NCI-H510A (cell line): Measurements from ENCODE around the gene SEC24D.

Experiments used
- DNase-seq: peaks from one replicate; lab custom pipeline; 2025; lab: John Stamatoyannopoulos, UW

SEC24D gene

DNA sequence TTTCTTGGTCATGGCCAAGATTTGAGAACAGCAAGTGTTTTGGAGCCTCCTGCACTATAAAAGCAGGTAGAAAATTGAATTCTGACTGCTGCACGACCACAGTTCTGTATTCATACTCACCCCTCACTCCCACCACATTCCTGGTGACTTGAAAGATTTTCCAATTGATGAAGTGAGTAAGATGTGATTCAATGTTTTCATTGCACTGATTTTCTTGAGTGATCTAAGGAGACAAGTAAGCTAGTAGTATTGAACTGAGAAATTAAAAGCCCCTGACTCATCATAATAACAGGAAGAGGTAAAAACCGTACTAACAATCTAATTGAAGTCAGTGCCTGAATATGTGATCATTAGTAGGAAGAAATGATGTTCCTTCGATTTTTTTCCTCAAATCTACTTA, 6.1 kb upstream of the SEC24D start:
- DNase-seq, result no peak

DNA sequence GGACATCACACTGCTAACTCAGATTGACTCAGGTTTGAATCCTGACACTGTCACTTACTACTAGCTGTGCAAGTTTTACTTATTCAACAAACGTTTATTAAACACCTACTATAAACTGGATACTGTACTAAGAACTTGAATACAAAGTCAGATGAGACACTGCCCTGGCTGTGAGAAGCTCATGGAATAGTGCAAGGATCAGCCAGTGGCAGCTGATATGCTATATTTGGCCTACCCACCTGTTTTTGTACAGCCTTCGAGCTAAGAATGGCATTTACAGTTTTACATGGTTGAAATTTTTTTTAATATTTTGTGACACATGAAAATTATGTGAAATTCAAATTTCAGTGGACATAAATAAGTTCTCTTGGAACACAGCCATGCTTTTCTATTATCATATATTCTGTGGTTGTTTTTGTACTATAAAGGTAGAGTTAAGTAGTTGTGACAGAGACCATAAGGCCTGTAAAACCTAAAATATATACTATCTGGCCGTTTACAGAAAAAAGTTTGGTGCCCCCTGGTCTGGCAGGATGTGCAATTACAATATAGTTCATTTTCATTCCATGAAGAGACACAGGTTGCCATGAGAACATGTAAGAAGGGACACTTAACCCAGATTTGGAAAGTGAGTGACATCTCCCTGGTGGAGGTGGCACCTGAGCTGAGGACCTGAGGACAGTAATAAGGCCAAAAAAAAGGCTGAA, 3.4 kb upstream of the SEC24D start:
- no peak for DNase-seq

DNA sequence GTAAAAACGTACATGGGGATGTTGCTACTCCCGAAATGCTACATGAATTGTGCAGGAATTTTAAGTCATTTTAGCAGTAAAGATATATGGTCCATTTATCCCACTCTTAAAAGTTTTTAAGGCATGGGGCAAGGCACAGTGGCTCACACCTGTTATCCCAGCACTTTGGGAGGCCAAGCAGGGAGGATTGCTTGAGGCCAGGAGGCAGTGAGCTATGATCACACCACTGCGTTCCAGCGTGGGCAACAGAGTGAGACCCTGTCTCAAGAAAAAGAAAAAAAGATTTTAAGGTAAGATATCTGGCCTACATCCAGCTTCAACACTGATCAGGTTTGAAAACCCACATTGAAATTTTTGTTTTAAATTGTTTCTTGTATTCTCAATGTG, 1.2 kb upstream of the SEC24D start:
- DNase-seq, result no peak

DNA sequence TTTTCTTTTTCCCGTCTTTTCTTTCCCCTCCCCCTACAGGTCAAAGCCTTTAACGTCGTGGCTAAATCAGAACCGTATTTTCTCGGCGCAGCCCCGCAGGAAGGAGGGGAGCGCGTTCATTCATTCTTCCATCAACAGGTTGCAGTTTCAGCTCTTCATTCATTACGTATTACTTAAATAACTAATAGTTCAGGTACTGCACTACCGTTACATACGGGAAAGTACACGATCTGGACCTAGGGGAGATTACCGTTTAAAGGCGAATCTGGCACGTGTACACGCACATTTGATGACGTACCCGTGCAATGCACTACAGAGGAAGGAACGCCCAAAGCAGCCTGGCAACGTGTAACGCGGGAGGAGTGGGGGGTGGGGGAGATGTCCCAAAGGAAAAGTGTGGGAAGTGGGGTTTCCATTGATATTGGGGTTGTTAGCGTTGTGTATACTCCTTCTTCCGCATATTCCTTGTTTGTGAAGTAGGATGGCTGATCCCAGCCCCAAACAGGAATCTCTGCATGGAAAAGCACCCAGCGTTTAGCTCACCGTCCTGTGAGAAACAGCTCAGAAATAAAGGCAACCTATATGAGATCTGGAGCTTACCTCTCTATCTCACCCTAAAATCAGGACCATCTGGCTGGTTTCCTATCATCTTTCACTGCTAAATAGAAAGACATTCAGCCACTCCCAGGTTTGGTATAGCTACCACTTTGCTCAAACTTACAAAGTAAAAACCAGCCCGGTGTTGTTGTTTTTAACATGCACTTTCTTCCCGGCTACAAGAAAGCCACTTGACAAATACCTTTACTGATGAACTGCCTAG, 585 bp upstream of the SEC24D start:
- no peak for DNase-seq

DNA sequence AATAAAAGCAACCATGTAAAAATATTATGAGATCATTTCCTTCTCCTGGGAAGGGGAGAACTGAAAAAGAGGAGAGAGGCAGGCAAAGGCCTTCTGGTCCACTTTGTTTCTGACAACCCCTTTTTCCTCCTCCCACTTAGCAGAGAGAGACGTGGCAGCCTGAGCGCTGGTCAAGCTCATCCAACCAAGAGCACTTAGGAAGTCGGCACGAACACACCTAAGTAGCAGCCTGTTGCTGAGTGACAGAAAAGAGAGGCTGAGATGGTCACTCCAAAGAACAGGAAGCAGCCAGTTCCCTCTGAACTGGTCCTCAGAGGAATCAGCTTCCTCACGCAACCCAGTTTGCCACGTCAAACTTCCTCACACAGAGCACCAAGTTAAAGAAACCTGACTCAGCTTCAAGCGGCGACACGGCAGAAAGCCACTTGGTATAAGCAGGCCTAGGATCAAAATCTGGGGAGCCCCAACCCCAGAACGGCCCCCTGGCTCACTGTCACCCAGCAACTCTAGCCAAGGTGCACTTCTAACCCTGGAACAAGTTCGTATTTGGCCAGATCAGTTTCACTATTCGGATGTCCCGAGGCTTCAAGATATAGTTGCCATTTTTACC, 861 bp downstream of the SEC24D start:
- peak; percentile 20 for DNase-seq

DNA sequence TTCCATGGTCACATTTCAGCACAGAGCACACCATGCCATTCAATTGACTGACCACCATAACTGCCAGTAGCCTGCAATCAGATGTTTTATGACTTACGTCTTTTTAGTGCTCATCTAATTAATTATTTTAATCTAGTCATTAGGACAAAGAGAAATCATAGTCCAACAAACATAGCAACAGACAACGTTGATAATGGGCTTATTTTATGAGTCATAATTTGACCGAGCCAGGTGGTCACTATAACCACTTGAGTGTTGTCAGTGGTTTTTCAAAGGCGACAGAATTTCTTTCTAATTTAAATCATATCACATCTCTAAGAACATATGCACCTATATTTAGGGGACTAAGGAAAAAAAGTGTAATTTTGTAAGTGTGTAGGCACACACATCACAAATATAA, 1.9 kb downstream of the SEC24D start:
- DNase-seq, result no peak

DNA sequence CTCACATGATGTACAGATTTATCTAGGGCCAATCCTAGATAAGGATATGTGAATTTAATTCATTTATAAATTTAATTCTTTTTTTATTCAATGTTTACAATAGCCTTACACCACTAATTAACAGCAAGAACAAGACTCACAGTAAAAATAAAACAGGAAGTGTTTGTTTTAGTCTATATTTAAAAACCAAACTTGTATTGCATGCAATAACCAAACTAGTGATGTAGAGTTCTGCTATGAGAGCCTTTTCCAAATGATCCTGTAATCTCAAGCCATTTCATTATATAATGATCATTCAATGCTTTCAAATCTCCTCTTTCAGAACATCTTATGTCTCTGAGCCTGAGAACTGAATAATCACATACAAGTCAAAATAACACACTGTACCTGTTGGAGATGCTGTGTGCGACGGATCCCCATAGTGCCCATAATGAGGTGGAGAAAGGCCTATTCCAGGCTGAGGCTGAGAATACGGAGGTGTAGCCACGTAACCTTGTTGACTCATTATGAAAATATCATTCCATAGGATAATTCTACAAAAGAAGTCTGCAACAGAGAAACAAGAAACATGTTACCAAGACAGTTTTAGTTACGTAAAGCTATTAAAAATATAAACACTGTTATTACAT, 2.6 kb downstream of the SEC24D start:
- DNase-seq, result no peak

DNA sequence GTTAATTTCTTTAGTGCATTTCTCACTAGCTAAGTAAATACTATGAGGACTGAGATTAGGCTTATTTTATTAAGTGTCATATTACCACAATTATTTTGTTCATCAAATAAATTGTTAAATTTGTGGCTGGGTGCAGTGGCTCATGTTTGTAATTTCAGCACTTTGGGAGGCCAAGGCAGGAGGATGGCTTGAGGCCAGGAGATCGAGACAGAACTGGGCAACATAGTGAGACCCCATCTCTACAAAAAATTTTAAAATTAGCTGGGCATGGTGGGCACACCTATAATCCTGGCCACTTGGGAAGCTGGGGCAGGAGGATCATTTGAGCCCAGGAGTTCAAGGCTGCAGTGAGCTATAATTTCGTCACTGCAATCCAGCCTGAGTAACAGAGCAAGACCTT, 6.8 kb downstream of the SEC24D start:
- DNase-seq, result no peak

DNA sequence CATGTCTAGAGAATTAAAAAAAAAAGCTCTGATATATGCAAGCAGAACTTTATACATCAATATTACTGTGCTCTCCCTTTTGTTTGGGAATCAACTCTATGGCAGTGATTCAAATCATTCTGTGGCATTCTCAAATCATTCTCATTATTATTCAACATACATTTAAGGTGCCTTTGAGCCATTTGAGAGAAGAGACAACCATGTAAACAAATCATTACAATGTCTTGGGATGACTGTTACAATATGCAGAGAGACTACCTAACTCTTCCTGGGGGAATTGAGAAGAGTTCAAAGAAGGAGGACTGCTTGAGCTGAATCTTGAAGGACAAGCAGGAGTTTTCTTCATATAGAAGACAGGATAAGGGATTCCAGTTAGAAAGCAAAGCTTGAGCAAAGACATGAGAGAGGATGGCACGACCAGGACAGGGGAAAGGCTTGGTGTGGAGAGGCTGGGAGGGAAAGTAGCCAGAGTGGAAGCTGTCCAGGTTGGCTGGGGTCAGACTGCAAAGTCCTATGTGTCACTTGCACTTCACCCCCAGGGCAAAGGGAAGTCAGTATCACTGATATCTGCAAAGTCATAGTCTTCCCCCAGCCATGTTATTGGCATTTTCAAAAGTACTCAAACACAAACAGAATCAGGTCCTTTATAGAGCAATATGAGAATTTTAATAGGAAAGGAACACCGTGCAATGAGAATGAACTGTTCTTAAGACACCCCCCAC, 9.0 kb downstream of the SEC24D start:
- no peak for DNase-seq

DNA sequence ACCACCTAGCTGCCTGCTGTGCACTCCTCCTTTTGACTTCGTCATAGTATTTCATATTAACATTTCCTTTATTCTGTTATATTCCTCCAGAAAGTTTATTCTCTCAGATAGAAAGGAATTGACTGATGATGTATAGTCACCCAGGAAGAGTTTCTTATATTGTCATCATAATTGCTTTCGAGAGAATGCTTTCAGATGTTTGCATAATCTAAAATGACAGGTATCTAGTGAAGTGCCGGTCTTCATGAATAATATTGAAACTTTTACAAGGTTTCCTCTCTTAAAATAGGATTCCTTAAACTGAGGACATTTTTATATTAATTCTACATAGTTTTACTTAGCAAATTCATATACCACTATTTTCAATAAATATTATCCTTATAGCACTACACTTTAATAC, 10.1 kb downstream of the SEC24D start:
- no peak for DNase-seq

DNA sequence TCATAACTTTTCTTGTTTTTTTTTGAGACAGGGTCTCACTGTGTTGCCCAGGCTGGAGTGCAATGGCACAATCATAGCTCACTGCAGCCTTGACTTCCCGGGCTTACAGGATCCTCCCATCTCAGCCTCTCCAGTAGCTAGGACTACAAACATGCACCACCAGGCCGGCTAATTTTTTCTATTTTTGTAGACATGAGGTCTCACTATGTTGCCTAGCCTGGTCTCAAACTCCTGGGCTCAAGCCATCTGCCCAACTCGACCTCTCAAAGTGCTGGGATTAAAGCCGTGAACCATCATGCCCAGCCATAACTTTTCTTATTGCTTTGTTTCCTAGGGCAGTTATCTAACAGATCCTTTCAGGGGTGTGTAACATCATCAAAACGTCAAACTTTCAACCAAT, 11.8 kb downstream of the SEC24D start:
- no peak for DNase-seq

DNA sequence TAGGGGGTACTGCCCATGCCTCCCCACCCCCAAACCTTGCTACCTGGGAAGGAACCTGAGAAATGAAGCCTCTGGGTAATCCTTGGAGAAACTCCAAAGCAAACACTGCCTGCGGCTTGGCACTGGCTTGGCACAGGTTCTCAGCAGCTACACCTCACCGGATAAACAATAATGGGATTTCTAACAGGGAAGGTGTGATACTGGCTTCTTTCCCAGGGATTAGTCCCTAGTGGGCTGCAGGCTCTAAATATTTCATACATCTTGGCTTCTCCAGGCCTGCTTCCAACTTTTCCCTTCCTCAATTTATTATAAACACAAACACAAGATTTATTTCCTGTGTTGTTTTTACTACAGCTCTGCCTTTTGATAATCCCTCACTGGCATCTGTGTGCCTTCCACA, 12.5 kb downstream of the SEC24D start:
- DNase-seq, result no peak

DNA sequence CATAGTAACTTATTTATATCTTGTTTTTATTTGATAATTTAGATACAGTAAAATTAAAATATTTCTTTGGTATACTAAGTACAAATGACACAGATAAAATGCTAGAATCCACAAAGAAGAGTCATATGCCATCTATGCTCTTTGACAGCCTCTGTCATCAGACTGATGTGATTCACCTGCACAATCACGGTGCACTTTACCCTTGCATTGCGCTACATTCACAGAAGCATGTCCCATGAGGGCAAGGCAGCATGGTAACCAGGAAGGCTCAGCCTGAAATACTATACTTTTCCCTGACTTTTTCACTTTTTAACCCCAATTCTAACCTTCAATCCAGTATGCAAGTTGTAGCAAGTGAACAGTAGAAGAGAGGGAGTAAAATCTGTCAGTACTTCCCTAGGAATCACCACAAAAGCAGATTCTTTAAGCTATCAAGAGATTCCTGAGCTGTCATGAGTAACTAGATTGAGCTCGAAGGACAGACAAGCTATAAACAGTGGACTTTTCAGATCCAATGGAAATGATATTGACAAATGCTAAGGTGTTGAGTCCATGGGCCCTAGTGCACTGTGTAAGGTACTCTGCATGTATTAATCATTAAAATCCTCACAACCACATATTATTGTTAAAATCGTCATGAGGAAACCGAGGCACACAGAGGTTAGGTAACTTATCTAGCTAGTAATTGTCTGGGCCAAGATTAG, 14.2 kb downstream of the SEC24D start:
- no peak for DNase-seq

DNA sequence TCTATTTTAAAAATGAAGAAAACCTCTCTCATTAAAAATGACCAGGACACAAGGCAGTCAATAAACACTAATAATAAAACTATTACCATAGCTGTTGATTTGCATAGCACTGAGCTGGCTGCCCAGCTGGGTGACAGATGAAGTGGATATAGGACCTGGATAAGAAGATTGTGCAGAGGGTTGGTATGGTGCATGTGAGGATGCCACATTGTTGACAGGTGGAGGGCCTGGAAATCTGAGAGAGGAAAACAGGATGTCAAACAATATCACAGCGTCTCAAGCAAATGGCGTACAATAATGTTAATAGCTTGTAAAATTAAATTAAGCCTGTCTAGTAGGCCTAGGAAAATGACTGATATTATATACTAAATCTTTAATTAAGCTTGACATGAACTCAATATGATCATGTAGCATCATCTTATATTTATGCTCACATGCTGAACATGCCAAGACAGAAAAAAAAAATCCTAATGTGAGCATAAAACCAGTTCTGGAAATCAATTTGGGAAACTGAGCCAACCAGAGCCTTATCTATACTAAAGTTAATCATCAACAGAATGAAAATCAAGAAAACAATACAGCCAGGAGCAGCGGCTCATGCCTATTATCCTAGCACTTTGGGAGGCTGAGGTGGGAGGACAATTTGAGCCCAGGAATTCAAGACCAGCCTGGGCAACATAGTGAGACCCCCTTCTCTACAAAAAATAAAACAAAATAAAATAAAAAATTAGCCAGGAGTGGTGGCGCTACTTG, 18.6 kb downstream of the SEC24D start:
- no peak for DNase-seq

DNA sequence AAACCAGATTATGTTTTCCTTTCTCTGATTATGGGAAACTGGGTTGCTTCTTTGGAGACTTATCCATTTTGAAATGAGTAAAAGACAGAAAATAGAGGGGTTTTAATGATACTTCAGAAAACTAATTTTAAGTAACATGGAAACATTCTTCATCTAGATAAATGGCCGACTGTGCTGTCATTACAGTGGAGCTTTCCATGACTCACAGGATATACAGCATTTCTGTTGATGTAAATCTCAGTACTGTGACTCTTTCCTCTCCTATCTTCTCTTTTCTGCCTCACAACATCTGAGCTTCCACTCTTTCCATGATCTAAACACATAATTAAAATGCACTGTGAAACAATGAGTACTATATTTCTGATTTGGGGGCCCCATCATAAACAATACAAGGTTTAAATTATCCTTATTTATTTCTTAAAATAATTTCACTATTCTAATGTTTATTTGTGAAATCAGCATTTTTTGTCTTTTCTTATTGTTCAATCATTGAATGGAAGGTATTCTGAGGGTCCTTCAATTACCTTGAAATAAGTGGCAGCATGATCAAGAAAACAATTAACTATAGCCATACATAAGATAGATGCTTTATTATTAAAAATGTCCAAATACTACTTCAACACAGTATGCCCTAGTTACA, 19.3 kb downstream of the SEC24D start:
- DNase-seq, result no peak

DNA sequence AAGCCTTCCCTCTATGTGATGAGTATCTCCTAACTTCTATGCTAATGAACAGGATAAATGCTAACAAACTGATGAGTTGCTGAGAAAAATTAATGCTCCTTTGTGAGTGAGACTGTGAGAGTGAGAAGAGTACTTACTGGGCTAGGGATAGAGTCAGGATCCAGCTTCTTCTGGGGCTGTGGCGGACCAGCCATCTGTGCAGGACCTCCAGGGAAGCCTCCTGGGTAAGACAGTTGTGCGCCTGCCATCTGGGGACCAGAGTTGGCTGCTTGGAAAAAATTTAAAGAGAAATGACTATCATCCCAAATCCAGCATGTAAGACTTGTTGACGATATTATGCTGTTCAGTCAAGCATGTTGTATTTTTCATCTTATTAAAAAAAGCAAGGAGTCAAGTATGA, 21.0 kb downstream of the SEC24D start:
- no peak for DNase-seq

DNA sequence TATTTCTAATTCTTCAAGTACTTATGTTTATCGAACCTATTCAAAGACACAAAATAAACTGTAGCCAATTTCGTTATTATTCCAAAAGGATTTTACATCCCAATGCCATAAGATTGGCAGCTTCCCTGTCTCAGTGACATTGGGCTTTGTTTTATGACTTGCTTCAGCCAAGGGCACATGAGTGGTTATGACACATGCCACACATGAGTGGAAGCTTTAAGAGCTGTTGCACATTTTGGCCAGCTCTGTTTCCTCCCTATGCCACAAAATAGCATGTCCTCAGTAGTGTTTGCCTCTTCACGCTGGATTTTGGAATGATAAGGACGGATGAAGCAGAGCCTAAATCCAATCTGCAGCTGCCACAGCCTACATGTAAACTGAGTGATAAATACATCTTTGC, 21.9 kb downstream of the SEC24D start:
- no peak for DNase-seq

DNA sequence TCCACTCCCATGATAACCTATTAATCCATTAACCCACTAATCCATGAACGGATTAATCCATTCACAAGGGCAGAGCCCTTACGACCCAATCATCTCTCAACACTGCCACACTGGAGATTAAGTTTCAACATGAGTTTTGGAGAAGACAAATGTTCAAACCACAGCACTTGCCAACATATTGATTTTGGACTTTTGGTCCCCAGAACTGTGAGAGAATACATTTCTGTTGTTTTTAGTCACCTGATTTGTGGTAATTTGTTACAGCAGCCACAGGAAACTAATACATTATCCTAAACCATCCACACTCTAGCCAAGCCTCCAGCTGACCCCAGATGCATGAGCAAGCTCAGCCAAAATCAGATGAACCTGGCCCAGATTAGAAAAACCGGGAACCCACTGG, 22.4 kb downstream of the SEC24D start:
- DNase-seq, result no peak

DNA sequence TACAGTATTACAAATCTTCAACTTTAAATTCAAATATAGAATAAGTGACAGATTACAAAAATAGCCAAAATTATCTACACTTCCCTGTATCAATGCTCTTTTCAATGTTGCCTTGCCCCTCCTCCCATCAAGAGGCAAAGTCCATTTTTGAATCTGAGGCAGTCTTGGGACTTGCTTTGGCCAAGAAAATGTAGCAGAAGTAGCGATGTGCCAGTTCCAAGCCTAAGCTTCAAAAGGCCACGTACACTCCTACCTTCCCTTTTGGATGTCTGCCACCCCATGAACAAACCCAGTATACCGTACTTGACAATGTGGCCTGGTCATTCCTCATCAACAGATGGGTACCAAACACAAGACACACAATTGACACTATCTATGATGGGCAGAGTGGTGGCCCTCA, 24.1 kb downstream of the SEC24D start:
- DNase-seq, result no peak
